Stimulated activated naive CD8-positive, alpha-beta T cell treated with anti-CD3 and anti-CD28 coated beads, Interleukin-15, amount 100 ng/mL, for 72 hours (primary cell): Measurements from ENCODE around the gene UNC5C.
A peak's percentile ranks its signal among the peaks of the same experiment; 100 is the strongest.

Experiments used
- ATAC-seq: fragments of 150-1000 bp; cut with Tn5 transposase; 2 replicates; pipeline ENCODE4 v1.10.0; 2021; ENCODE audit warnings: mild to moderate bottlenecking, moderate library complexity
- DNase-seq, 2 donors: peaks; one replicate each; pipeline ENCODE4 v3.0.0; 2021 to 2022
- H3K27ac Mint-ChIP-seq, 2 donors: one replicate each; pipeline ENCODE4 v1.8.0; 2022; ENCODE audit warnings: mild to moderate bottlenecking in 2 of 2, mixed read lengths in 2 of 2, moderate library complexity in 2 of 2
- H3K27me3 Mint-ChIP-seq: one replicate; pipeline ENCODE4 v1.8.0; 2022; ENCODE audit warnings: mixed read lengths
- H3K4me1 Mint-ChIP-seq: one replicate; pipeline ENCODE4 v1.8.0; 2022; ENCODE audit warnings: mild to moderate bottlenecking, mixed read lengths
- H3K4me3 Mint-ChIP-seq, 2 donors: one replicate each; pipeline ENCODE4 v1.8.0; 2022; ENCODE audit warnings: mild to moderate bottlenecking in 2 of 2, mixed read lengths in 2 of 2, moderate library complexity in 1 of 2
- H3K9me3 Mint-ChIP-seq, 2 donors: one replicate each; pipeline ENCODE4 v1.8.0; 2022; ENCODE audit warnings: mixed read lengths in 2 of 2

The UNC5C gene

DNA sequence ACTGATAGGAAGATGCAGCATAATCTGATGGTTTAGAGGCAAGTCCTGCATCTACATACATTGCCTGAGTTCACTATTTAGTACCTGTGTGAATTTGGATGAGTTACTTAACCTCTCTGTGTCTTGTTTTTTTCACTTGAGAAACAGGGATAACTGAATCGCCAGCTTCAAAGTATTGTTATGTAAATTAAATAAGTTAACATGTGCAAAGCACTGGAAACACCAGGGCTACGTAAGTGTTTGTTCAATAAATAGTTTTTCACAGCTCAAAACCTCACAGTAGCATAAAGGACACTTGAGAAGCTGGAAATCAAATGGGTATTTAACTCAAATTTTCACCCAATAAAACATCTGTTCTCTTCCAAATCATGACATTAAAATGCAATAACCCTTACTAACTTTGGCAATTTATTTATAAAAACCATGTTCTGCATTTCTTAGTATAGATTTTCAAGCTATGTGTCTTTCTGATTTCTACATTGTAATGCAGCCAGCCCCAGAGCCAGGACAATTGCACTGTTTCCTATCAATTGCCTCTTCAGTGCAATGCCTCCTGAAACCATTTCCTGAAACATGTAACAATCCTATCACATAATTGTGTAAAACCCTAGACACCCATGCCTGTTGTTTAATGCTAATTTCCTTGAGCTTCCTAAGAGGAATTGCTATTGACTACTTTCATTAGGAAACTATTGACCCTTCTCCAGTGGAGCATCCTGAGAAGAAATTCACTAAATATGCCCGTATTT lies 177.1 kb downstream of the UNC5C start:
- Mint-ChIP-seq H3K9me3 (no peaks in the 10 kb centered on the region), H3K4me3 (no peak overlapping the region), H3K27ac (no peak overlapping the region), H3K4me1 (no peaks in the 10 kb centered on the region), H3K27me3 (no peaks in the 10 kb centered on the region)
- ATAC-seq (no peak), DNase-seq (no peak)

DNA sequence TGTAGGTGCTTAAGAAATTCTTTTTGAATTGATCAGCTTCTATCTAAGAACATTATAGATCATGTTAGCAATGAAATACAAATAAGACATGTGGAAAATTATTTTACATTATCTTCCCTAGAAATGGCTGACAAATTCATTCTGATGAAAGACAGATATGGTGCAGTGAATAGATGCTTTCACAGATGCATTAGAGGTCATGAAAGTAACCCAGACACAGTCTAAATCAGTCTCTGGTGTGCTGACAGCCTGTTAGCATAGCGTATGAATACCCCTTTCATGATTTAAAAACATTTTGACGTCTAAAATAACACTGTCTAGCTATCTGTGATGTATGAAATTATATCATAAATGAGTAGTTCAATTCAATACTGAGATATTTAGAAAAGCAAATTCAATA lies 180.9 kb downstream of the UNC5C start:
- H3K27ac Mint-ChIP-seq = no peak overlapping the region
- no peaks in the 10 kb centered on the region for H3K4me1 Mint-ChIP-seq
- H3K27me3 Mint-ChIP-seq = no peaks in the 10 kb centered on the region
- H3K4me3 Mint-ChIP-seq = no peak overlapping the region
- no peaks in the 10 kb centered on the region for H3K9me3 Mint-ChIP-seq
- ATAC-seq (no peak), DNase-seq (no peak)

DNA sequence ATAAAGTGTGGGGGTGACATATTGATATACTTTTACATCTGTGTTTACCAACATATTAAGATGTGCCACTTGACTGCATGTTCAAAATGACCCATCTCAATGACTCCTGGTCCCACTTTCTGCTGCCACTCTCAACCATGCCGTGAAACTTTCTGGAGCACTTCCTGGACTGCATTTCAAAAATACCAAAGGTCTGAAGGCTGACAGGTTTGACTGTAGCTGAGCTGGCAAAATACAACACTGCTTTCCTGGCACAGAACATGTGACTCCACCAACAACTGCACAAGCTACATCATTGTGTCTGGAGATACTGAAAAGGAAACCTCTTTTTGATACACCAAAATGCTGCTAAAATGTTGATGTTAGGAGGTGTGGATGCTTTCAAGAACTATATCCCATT lies 184.8 kb downstream of the UNC5C start:
- no peaks in the 10 kb centered on the region for H3K27me3 Mint-ChIP-seq
- H3K4me3 Mint-ChIP-seq = no peak overlapping the region
- DNase-seq (no peak), ATAC-seq (no peak)
- no peaks in the 10 kb centered on the region for H3K4me1 Mint-ChIP-seq
- no peak overlapping the region for H3K27ac Mint-ChIP-seq
- no peaks in the 10 kb centered on the region for H3K9me3 Mint-ChIP-seq

DNA sequence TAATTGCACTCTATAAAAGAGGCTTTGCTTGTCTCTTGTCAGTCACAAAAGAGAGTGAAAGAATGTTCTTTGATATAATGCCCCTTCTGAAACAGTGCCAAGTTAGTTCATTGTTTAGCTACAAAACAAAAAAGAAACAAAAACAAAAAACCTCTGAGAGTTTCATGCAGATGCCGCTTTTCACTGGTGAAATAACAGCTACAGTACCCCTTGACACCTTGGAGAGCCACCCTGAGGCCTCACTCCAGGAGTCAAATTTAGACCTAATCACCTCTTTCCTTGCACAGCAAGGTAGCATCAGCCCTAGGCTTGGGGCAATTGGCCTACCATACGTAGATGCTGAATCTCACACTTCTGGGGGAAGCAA lies 185.2 kb downstream of the UNC5C start:
- H3K27me3 Mint-ChIP-seq = no peaks in the 10 kb centered on the region
- DNase-seq (no peak), ATAC-seq (no peak)
- no peak overlapping the region for H3K27ac Mint-ChIP-seq
- H3K4me3 Mint-ChIP-seq = no peak overlapping the region
- no peaks in the 10 kb centered on the region for H3K4me1 Mint-ChIP-seq
- no peaks in the 10 kb centered on the region for H3K9me3 Mint-ChIP-seq

DNA sequence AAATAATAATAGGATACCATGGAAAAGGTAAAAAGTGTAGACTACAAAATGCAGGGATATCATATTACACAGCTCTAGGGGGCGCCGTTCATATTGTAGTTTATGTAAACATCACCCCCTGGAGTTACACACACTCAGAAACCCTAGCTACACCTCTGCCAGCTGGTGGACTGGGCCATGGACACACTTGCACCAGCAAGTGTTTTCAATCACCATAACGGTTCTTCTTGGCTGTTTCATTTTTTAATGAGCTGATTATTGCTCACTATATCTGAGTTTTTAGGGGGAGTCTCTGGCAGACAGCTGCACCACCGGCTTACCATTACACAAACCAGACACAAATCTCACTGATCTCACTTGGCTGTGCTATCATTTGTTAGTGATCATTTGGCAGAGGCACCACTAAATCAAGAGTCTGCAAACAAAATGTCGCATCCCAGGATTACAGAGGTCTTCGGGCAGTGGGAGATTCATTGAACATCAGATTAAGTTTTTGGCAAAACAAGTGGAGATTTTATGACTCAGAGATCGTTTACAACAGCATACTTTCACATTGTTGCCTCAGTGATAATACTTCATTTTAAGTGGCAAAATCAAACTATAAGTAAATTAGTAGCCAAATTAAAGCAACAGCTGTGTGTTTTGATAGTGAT lies 185.7 kb downstream of the UNC5C start:
- DNase-seq (no peak), ATAC-seq (no peak)
- no peak overlapping the region for H3K4me3 Mint-ChIP-seq
- no peaks in the 10 kb centered on the region for H3K27me3 Mint-ChIP-seq
- no peaks in the 10 kb centered on the region for H3K9me3 Mint-ChIP-seq
- H3K4me1 Mint-ChIP-seq = no peaks in the 10 kb centered on the region
- no peak overlapping the region for H3K27ac Mint-ChIP-seq

DNA sequence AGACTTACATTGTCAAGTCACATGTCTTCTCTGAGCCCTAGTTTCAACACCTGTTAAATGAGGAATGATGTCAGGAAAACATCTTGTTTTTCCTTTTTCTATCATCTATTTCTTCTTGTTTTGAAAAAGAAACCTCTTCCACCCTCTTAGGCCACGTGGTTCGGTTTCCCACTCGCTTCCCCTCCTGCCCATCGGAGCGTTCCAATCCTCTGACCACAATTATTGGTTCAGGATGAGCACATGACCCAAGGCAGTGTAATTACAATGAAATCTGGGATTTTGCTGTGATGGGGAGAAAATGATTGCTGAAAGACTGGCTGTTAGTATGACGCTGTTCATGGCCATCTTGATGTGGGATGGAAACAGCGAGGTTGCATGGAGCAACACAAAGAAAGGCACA lies 186.7 kb downstream of the UNC5C start:
- Mint-ChIP-seq H3K27ac (no peak overlapping the region), H3K4me3 (no peak overlapping the region), H3K27me3 (no peaks in the 10 kb centered on the region), H3K4me1 (no peaks in the 10 kb centered on the region), H3K9me3 (no peaks in the 10 kb centered on the region)
- DNase-seq = no peak
- ATAC-seq = no peak

DNA sequence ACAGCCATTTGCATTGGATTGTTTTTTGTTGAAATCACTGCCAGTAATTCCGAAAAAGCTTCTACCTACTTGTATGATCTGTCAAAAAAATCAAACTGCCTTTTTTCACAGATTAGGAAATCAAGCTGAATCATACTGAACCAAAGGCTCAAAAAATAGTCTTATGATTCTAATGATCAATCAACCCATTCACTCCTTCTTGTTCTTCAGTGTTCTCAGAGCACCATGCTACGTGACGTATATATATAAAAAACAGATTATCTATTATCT lies 187.1 kb downstream of the UNC5C start:
- Mint-ChIP-seq H3K9me3 (no peaks in the 10 kb centered on the region), H3K4me1 (no peaks in the 10 kb centered on the region)

DNA sequence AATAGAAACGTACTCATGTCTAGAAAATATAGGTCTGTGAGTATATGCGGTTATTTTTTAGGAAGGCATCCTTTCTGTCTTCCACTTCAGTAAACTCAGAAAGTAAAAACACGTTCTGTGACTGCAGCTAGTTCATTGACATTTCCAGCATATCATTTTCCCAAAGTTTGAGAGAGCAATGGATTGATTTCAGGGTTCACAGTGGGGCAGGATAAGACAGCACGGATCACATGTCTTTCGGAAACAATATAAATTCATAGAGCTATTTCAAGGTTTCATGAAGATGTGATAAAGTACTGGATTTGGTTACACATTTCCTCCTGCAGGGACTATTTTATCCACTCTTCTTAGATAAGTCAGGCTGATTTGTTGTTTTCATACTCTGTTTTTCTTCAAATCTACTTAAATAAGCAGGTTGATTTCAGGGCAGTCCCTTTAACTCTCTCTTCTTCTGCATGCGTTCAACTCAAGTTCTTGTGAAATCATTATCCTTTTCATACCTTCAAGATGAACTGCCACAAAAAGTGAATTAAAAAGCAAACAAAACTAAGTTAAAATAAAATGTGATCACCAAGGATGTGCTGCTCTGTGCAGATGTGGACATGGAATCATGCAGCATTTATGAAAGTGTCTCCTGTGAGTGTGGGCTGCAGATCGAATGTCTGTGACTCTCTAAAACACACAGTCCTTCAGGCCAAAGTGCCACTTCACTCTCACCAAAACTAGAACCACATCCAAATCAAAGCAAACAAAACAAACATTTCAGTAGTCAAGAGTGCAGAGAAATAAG lies 187.7 kb downstream of the UNC5C start:
- no peaks in the 10 kb centered on the region for H3K9me3 Mint-ChIP-seq
- H3K4me1 Mint-ChIP-seq = no peaks in the 10 kb centered on the region
- no peak for ATAC-seq
- no peaks in the 10 kb centered on the region for H3K27me3 Mint-ChIP-seq
- H3K27ac Mint-ChIP-seq = no peak overlapping the region
- no peak overlapping the region for H3K4me3 Mint-ChIP-seq
- DNase-seq = no peak

More for the DNA sequence above, 187.1 kb downstream of the UNC5C start:
- ATAC-seq = no peak
- no peaks in the 10 kb centered on the region for H3K27me3 Mint-ChIP-seq
- DNase-seq = no peak
- H3K4me3 Mint-ChIP-seq = no peak overlapping the region
- H3K27ac Mint-ChIP-seq = no peak overlapping the region

DNA sequence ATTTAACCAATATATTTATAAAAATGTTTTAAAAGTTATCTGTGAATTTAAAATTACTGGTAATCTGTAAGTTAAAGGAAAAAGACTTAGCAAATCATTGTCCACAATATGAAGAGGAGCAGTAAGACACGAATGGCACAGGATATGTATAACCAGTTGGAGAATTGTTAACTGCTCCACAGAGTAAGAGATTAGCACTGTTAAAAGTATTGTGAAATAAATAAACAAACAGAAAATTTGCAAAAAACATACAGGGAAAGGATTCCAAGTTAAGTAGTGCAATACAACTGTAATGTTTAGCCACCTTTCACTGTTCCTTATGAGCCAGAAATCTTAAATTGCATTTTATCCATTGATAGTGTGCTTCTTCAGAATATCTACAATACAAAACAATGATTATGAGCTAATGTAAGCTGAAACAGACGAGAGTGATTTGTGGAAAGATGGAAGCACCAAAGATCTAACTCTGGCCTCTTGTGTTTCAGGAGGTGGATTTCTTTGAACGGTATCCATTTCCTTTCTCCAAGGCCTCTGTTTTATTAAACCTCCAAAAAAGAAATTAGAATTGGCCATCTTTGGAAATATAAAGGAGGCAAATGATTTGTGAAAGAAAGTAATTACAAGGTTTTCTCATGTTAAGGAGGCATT lies 188.4 kb downstream of the UNC5C start:
- DNase-seq (no peak), ATAC-seq (no peak)
- H3K27me3 Mint-ChIP-seq = no peaks in the 10 kb centered on the region
- no peaks in the 10 kb centered on the region for H3K9me3 Mint-ChIP-seq
- H3K4me3 Mint-ChIP-seq = no peak overlapping the region
- H3K27ac Mint-ChIP-seq = no peak overlapping the region
- no peaks in the 10 kb centered on the region for H3K4me1 Mint-ChIP-seq

DNA sequence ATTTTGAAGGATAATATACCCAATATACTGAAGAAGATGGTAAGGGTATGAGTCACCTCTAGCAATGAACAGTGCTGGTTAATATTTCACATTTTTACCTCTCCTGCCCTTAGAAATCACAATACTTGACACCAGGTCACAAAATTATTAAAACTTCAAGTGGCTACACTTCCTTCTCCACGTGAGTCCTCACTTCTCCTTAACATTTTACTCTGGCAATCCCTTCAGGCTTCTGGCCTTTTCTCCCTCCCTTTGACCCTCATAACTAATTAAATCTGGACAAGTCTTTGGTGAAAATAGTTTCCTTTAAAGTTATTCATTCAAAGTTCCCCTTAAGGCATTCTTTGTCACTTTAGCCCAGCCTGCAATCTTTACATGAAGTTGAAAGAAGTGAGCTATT lies 190.4 kb downstream of the UNC5C start:
- no peak for ATAC-seq
- H3K4me3 Mint-ChIP-seq = no peak overlapping the region
- H3K27me3 Mint-ChIP-seq = no peaks in the 10 kb centered on the region
- H3K27ac Mint-ChIP-seq = peak overlapping the region in 1 of 2 donors; percentile 9
- no peak for DNase-seq
- H3K4me1 Mint-ChIP-seq = no peaks in the 10 kb centered on the region
- no peaks in the 10 kb centered on the region for H3K9me3 Mint-ChIP-seq

DNA sequence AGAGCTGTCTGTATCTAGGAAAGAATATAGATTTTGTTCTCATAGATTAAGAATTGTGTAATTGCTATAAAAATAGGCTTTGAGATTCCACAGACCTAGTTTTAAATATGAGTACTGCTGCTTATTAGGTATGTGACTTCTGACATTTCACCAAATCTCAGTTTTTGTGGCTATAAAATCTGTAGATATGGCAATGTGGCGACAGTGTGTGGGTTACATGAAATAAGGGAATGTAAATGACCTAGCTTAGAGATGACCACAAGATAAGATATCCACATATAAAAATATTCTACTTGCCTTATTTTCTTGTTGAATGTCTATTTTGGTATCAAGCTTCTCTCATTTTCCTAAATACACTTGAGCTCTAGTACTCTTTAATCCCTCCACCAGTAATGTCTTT lies 193.8 kb downstream of the UNC5C start:
- DNase-seq = no peak
- Mint-ChIP-seq H3K27me3 (no peaks in the 10 kb centered on the region), H3K9me3 (no peaks in the 10 kb centered on the region), H3K4me3 (no peak overlapping the region), H3K27ac (no peak overlapping the region), H3K4me1 (no peaks in the 10 kb centered on the region)
- no peak for ATAC-seq

DNA sequence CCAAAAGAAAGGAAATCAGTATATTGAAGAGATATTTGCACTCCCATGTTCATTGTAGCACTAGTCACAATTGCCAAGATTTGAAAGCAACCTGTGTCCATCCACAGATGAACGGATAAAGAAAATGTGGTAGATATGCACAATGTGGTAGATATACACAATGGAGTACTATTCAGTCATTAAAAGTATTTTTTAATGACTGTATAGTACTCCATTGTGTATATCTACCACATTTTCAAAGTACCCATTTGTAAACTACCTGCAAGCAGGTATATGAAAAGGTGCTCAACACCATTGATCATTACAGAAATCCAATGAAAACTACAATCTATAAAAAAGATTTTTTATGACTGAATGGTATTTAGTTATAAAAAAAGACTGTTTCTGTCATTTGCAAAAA lies 200.4 kb downstream of the UNC5C start:
- Mint-ChIP-seq H3K4me1 (no peaks in the 10 kb centered on the region), H3K27ac (no peak overlapping the region), H3K9me3 (peaks cover 28 to 34% of the 10 kb centered on the region in 2 donors), H3K4me3 (no peak overlapping the region), H3K27me3 (no peaks in the 10 kb centered on the region)
- DNase-seq (no peak), ATAC-seq (no peak)

DNA sequence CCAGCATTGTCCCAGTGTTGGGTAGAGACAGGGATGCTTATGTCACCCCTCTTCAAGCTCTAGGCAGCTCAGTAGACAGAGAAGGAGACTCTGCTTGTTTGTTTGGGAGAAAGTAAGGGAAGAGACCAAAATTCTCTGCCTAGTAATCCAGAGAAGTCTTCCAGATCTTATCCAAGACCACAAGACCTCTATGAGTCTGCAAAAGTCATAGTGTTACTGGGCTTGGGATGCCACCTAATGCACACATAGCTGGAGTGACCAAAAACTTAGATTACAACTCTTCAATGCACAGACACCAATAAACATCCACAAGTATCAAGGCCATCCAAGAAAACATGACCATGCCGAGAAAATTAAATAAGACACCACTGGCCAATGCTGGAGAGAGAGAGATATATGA lies 205.5 kb downstream of the UNC5C start:
- peaks cover 35 to 36% of the 10 kb centered on the region in 2 donors for H3K9me3 Mint-ChIP-seq
- no peaks in the 10 kb centered on the region for H3K27me3 Mint-ChIP-seq
- DNase-seq = no peak
- no peak overlapping the region for H3K4me3 Mint-ChIP-seq
- no peak for ATAC-seq
- H3K27ac Mint-ChIP-seq = no peak overlapping the region
- H3K4me1 Mint-ChIP-seq = no peaks in the 10 kb centered on the region

DNA sequence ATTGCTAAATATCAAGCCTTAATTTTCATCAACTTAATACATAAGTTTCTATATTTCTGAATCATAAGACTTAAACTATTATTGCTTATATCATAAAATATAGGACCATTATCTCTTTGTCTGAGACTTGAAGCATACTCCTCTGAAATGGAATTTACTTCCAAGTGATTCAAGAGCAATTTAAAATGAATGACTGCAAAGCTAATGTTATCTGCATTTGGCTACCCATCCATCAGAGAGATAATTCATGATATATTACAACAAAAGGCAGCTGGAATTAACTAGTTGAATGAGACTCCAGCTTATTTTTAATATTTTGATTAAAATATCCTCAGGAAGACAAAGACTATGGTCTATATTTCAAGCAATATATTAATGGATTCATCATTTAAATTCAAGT lies 208.6 kb downstream of the UNC5C start:
- Mint-ChIP-seq H3K4me1 (no peaks in the 10 kb centered on the region), H3K4me3 (no peak overlapping the region), H3K27ac (no peak overlapping the region), H3K9me3 (peaks cover 13 to 21% of the 10 kb centered on the region in 2 donors), H3K27me3 (no peaks in the 10 kb centered on the region)
- DNase-seq (no peak), ATAC-seq (no peak)

DNA sequence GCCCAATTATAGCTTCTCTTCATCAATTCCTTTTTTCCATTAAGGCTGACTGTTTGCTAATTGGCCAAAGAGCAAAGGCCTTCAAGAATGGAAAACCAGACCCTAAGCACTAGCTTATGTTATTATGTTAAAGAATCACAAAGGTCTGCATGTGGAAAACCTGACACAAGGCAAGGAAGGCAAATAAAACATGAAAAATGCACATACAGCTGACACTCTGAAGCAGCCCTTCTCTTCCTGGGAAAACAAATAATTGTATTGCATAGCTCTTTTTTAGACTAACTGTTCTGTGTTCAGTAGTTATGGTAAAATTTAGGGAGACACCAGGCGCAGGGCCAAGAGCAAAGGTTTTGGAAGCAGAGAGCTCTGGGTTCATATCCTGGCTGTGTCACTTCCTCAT lies 223.1 kb downstream of the UNC5C start:
- Mint-ChIP-seq H3K4me1 (no peaks in the 10 kb centered on the region), H3K9me3 (no peaks in the 10 kb centered on the region), H3K27me3 (no peaks in the 10 kb centered on the region), H3K27ac (no peak overlapping the region), H3K4me3 (no peak overlapping the region)
- DNase-seq (no peak), ATAC-seq (no peak)

DNA sequence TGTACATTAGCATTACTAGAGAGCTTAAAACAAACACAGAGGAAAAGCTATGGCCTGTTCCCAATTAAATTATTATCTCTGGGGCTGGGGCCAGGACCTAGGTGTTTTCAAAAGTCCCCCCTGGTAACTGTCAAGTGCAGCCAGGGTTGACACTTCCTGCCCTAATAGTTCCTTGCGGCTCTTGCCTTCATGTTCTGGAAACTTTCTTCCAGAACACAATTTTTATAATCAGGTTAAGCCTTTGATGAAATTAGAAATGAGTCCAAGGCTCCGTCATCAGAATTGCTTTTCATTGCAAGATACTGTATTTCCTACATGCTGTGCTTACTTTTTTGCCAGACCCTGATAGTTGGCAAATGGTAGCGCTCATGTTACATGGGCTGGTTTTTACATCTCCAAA lies 229.6 kb downstream of the UNC5C start:
- ATAC-seq (no peak), DNase-seq (no peak)
- Mint-ChIP-seq H3K4me3 (no peak overlapping the region), H3K4me1 (no peaks in the 10 kb centered on the region), H3K27me3 (no peaks in the 10 kb centered on the region), H3K27ac (no peak overlapping the region), H3K9me3 (no peaks in the 10 kb centered on the region)
